NCI-H1092 (cell line): Measurements from ENCODE around the gene STAT5A.
"Not testable (repeated sequence)": the region's sequence is repeated elsewhere in the genome, so short reads cannot be mapped to it uniquely, and the experiment has no call there.

Experiments
- DNase-seq: peaks from one replicate; lab custom pipeline; 2025; lab: John Stamatoyannopoulos, UW

Gene STAT5A

GRCh38 chr17:42287977-42288802, at the start of gene STAT5A:
STAT5A (plus strand) TSS chr17:42288498; CDS start chr17:42289412, 914 bp downstream.
- peak; percentile 50 for DNase-seq

- DNase-seq, result not testable (repeated sequence)
Measured at GRCh38 chr17:42239576-42239975, 48.7 kb upstream of the STAT5A start.

GRCh38 chr17:42240201-42240600, 48.1 kb upstream of the STAT5A start:
- no peak for DNase-seq

GRCh38 chr17:42240863-42241262, 47.4 kb upstream of the STAT5A start:
- DNase-seq, result not testable (repeated sequence)

GRCh38 chr17:42241871-42242270, 46.4 kb upstream of the STAT5A start:
- DNase-seq, result no peak

- DNase-seq, result no peak
Measured at GRCh38 chr17:42243493-42243982, 44.8 kb upstream of the STAT5A start.

- DNase-seq, result not testable (repeated sequence)
Measured at GRCh38 chr17:42244116-42244515, 44.2 kb upstream of the STAT5A start.

- not testable (repeated sequence) for DNase-seq
Measured at GRCh38 chr17:42245183-42245582, 43.1 kb upstream of the STAT5A start.

GRCh38 chr17:42246515-42246914, 41.8 kb upstream of the STAT5A start:
- no peak for DNase-seq

- no peak for DNase-seq
Measured at GRCh38 chr17:42247734-42248133, 40.6 kb upstream of the STAT5A start.

- DNase-seq, result peak; percentile 77
Measured at GRCh38 chr17:42248351-42249179, 39.7 kb upstream of the STAT5A start.

GRCh38 chr17:42249681-42250446, 38.4 kb upstream of the STAT5A start:
- no peak for DNase-seq

- no peak for DNase-seq
Measured at GRCh38 chr17:42251115-42251514, 37.2 kb upstream of the STAT5A start.

GRCh38 chr17:42252597-42253550, 35.4 kb upstream of the STAT5A start:
- DNase-seq, result no peak

- no peak for DNase-seq
Measured at GRCh38 chr17:42253578-42253977, 34.7 kb upstream of the STAT5A start.

- no peak for DNase-seq
Measured at GRCh38 chr17:42255445-42255844, 32.9 kb upstream of the STAT5A start.

GRCh38 chr17:42260318-42260717, 28.0 kb upstream of the STAT5A start:
- DNase-seq, result no peak

GRCh38 chr17:42264366-42264765, 23.9 kb upstream of the STAT5A start:
- DNase-seq, result not testable (repeated sequence)

GRCh38 chr17:42266462-42266861, 21.8 kb upstream of the STAT5A start:
- no peak for DNase-seq

GRCh38 chr17:42266918-42267766, 21.2 kb upstream of the STAT5A start:
- DNase-seq, result no peak
